Stimulated activated CD4-positive, alpha-beta T cell treated with anti-CD3 and anti-CD28 coated beads, Interleukin-12 subunit alpha, Interleukin-12 subunit beta, amount 100 ng/mL, for 48 hours (primary cell): Measurements from ENCODE around the gene ADAD1.
"Not testable (repeated sequence)": the region's sequence is repeated elsewhere in the genome, so short reads cannot be mapped to it uniquely, and the experiment has no call there.

Source experiments
- DNase-seq, 3 donors: peaks; one replicate each; pipeline ENCODE4 v3.0.0-alpha.2; 2020; ENCODE audit warnings: low read depth in 2 of 3, low spot score in 1 of 3

Gene ADAD1

GRCh38 chr4:122378711-122379110 is at the start of gene ADAD1:
Gene ADAD1, plus strand, starts transcription at chr4:122379011. Its CDS starts 1,059 bp downstream, at chr4:122380070.
- DNase-seq = no peak

DNA sequence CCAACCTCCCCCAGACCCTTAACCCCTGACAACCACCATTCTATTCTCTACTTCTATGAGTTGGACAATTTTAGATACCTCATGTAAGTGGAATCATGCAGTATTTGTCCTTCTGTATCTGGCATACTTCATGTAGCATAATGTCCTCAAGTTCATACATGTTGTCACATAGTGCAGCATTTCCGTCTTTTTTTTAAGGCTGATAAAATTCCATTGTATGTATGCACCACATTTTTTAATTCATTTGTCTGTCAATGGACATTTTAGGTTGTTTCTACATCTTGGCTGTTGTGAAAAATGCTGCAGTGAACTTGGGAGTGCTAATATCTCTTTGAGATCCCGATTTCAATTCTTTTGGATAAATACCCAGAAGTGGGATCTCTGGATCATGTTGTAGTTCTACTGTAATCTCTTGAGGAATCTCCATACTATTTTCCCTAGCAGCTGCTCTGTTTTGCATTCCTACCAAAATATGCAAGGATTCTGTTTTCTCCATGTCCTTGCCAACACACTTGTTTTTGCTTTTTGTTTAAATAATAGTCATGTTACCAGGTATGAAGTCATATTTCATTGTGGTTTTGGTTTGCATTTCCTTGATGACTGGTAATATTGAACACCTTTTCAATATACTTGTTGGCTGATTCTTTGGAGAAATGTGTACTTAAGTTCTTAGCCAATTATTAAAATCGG is 48.8 kb upstream of the ADAD1 start:
- no peak for DNase-seq

DNA sequence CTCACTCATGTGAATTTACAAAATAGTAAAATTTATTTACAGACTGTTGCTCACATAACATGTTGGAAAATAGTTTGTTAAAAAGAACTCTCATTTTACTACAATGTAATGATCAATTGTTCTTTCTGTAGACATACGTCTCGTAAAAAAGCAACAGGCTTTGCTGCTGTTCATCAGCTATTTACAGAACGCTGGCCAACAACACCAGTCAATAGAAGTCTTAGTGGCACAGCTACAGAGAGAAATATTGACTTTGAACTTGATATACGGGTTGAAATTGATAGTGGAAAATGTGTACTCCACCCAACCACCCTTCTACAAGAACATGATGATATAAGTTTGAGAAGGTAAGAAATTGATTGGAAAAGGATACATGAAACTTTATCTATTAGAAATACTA is 47.6 kb upstream of the ADAD1 start:
- DNase-seq = no peak

DNA sequence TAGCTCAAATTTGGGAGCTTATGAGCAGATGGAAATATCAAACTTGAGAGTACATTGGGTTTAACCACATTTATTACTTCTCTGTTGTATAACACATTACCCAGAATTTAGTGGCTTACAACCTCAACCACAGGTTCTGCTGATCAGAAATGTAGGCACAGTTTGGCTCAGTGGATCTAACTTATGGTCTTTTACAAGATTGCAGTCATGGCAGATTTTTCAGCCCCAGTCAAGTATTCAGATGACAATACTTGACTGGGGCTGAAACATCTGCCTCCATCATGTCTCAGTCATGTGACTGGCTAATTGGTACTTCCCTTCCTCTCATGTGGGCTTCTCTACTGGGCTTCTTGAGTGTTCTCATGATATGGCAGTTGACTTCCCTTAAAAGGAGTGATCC is 44.0 kb upstream of the ADAD1 start:
- no peak for DNase-seq

DNA sequence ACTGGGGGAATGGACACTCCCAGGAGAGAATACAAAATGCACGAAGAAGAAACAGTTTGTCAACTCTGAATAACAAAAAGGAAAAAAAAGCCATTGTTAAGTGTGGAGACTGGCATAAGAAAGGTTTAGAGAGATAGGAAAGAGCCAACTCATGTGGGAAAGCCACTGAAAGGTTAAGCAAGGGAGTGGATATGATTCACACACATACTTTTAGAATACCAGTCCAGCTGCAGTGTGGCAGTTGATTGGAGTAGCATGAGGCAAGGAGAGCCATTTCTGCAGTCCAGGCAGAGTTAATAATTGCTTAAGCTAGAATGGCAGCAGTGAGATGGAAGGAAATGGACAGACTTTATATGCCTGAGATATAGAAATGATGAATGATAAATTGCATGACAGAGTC is 36.9 kb upstream of the ADAD1 start:
- no peak for DNase-seq

DNA sequence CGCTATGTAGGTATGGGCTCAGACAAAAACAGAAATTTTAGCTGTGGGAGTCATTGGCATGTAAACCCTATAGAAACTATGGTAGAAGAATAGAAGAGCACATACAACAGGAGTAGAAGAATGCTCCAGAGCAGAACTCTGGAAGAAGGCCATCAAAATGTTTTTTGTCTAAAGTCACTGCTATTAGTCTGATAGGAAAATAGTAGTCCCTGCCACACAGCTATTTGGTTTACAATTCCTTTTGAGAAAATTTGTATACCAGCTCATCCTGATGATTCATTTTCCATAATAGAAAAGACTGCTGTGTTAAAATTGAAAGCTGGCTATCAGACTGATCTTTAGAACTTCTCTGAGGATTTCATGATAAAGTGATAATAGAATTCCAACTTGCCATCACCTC is 32.8 kb upstream of the ADAD1 start:
- DNase-seq = no peak

DNA sequence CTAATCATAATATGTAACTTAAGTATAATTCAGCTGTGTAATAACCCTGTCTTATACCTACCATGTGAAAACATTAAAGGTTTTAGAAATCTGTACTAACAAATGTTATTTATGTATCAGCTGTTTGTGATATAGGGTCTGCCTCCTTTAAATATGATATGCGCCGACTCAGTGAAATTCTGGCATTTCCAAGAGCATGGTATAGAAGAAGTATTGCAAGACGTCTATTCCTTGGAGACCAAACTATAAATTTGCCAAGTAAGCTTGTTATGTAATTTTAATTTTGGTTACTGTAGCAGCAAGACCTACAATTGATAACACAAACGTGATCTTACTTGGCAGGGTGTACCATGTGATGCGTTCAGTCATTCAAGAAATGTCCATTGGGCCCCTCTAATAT is 32.3 kb upstream of the ADAD1 start:
- DNase-seq = no peak

- DNase-seq = no peak
These were observed 22.4 kb upstream of the ADAD1 start for GRCh38 chr4:122356317-122356808.

- no peak for DNase-seq
These were observed 18.1 kb upstream of the ADAD1 start for GRCh38 chr4:122360754-122361153.

- DNase-seq = no peak
These were observed 14.0 kb upstream of the ADAD1 start for GRCh38 chr4:122364700-122365404.

DNA sequence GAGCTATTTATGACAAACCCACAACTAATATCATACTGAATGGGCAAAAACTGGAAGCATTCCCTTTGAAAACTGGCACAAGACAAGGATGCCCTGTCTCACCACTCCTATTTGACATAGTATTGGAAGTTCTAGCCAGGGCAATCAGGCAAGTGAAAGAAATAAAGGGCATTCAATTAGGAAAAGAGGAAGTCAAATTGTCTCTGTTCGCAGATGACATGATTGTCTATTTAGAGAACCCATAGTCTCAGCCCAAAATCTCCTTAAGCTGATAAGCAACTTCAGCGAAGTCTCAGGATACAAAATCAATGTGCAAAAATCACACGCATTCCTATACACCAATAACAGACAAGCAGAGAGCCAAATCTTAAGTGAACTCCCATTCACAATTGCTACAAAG is 10.0 kb upstream of the ADAD1 start:
- DNase-seq = not testable (repeated sequence)

GRCh38 chr4:122377352-122377751 is 1.5 kb upstream of the ADAD1 start:
- DNase-seq = no peak

DNA sequence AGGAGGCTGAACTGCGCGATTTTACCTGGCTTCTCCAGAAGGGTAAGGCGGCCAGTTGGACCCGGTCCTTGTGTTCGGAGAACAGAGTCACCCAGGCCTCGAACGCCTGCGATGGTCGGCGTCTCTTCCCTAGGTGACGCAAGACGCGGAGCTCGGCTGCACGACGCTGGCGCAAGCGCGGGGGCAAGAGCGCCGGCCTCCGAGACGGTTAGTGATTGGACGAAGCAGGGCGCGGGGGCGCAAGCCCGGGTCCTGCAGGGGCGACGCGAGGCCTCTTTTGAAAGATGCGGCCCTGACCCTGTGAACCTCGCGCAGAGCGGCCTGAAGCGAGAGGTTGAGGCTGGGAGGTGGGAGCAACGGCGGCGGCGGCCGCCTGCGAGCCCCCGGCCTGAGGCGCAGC is 428 bp downstream of the ADAD1 start:
- DNase-seq = no peak

DNA sequence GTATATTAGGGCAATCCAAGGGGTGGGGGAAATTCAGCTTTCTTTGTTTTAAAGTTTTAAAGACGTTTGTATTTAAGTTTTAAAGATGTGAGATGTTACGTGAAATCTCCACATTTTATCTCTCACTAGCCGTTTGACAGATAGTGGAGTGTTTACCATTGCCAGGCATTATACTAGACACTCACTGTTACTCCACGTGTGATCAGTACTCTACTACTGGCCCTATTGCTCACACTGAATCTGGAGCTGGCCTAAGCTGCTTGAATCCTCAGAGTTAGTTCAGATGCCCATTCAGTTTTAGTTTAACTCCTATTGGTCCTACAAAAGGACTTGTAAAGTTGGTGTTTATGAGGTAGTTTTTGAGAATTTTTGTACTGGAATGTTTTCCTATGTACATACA is 4.5 kb downstream of the ADAD1 start:
- no peak for DNase-seq

GRCh38 chr4:122384245-122384644 is 5.4 kb downstream of the ADAD1 start:
- no peak for DNase-seq

DNA sequence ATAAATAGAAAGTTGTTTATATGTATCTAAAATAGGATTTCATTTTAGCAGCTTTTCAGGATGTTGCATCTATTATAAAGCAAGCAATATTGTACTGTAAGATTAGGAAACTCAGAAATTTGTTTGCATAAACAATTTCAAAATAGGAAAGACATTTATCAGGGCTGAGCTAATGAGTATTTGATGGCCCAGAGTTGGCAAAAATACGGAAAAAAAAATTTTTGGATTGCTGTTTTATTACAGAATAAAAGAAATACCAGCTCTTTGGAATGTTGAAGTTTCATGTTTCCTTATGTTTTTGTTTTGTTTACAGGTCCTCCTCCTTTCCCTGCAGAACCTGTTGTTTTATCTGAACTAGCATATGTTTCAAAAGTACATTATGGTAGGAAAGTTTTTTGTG is 14.5 kb downstream of the ADAD1 start:
- no peak for DNase-seq

- DNase-seq = no peak
These were observed 25.1 kb downstream of the ADAD1 start for GRCh38 chr4:122403861-122404260.

DNA sequence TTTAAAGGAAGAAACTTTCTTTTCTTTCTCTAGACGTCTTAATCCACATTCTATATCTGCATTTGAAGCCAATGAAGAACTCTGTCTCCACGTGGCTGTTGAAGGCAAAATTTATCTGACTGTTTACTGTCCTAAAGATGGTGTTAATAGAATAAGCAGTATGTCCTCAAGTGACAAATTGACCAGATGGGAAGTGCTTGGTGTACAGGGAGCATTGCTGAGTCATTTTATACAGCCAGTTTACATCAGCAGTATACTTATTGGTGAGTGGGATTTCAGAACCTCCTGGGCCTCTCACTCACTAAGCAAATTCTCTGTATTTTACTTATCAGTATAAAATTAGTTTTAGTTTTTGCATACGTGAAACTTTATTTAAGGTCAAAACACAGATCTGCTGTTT is 33.7 kb downstream of the ADAD1 start:
- no peak for DNase-seq

DNA sequence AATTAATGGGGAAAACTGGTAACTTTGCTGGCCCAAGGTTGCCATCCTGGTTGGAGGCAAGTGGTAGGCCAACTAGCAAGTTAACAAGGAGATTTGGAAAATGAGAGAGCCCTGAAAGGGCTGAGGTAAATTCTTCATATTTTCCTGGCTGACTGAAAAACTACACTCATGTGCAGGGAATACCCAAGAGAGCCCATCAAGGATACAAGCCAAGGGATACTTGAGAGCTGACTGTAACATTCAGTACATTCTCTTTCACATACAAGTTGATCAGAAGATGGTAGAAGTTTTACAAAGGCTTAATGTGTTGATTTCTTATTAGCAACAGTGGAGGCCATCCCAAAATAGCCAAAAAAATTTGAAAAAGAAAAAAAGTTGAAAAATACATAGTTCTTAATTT is 44.4 kb downstream of the ADAD1 start:
- DNase-seq = no peak

DNA sequence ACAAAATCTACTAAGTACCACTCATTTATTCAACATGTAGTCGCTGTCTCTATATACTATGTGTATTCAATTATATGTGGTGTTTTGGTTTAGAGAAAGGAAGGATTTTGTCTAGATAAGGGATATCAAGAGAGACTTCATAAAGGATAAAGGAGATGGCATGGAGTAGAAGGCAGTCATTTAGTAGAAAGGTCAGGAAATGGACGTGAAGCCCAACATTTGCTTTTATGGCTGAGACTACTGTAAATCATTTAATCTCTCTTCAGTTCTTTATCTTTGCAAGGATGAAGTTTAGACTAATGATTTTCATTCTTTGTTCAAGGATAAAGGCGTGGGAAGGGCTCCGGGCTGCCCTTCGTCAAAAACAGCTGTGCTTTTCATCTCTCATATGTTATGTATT is 52.5 kb downstream of the ADAD1 start:
- DNase-seq = no peak

DNA sequence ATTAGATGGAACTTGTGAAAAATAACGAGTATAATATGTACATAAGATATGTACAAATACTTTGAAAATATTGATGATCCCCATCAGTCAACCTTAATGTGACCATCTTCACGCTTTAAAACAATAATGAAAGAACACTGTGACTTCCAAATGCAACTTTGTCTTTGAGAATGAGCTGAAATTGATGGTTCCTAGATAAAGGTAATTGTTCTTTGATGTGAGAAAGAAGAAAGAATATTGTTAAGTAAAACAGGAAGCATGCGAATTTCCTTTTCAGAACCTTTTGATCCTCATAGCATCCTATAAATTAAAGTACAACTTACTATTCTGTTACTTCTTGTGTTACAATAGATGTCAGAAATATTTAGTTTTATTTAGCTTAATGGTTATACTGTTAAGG is 55.5 kb downstream of the ADAD1 start:
- DNase-seq = no peak

DNA sequence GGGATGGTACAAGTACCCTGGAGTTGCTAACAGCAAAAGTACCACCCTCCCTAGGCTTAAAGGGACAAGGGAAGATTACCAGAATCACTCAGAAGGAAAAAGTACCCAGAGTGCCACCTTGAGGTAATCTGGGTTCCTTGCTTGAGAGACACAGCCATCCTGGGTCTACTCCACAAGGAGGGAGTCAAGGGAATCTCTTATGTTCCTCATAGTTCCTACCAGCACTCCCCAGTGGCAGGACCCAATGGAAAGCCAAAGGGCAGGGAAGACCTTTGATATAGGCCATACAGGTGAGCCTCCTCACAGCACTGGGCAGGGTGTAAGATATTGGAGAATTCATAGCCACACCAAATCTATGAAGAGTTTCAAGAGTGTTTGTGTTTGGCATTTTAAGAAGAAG is 72.0 kb downstream of the ADAD1 start:
- peak; percentile 25 to 33 (median 33) for DNase-seq
